ENCODE measurements around the gene ARSI. TPM values are rescaled to one million over a fixed set of nuclear protein-coding genes. Genes with fewer than 3 reads are reported as not detected.

Gene ARSI
- total RNA-seq, 2 experiments from 2014 or later: not detected

DNA sequence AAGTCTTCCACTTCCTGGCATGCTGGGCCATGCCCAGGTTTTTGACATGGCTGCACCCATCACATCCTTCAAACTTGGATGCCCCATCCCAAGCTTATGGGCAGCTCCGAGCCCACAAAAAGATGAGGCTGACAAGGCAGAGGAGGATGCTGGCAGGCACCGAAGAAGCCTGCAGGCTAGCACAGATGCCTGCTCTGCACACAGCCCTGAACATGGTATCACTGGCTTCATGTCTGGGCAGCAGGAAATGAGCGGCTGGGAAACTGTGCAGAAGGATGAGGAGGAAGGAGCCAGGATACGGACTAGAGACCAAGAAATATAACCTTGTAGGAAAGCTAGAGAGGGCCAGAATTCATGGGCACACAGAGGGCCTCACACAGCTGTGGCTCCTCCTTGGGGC lies 27.9 kb downstream of the ARSI start:
- H3K79me2 ChIP-seq (ENCODE audit: insufficient read depth, low read depth, low read length): no peaks in the 10 kb centered on the region
- CTCF ChIA-PET (ENCODE audit: unreplicated experiment): no interaction called here

GRCh38 chr5:150272531-150272930 lies 30.2 kb downstream of the ARSI start:
- Histone ChIP-seq H3K4me2 (ENCODE audit: low read length) (no peak overlapping the region), H3K27ac (ENCODE audit: low read depth, low read length, poor library complexity, severe bottlenecking) (no peak overlapping the region), H3K9me3 (ENCODE audit: low read length) (no peaks in the 10 kb centered on the region), H3K36me3 (ENCODE audit: insufficient read depth, low read length) (no peaks in the 10 kb centered on the region), H4K20me1 (ENCODE audit: insufficient read depth, low read length) (no peaks in the 10 kb centered on the region), H3K4me3 (ENCODE audit: low read depth, low read length, poor library complexity, severe bottlenecking) (no peak overlapping the region), H2AFZ (ENCODE audit: low read length) (no peak overlapping the region), H3K79me2 (ENCODE audit: insufficient read depth, low read depth, low read length) (no peaks in the 10 kb centered on the region), H3K9me2 (ENCODE audit: insufficient read depth, low read length) (no peaks in the 10 kb centered on the region), H3K4me1 (ENCODE audit: insufficient read depth, low read length, poor library complexity, severe bottlenecking) (no peaks in the 10 kb centered on the region)
- no TSS peak for BruUV-seq (replicated peaks)
- ChIA-PET POLR2A (no interaction called here), CTCF (ENCODE audit: unreplicated experiment) (no interaction called here)
- intact Hi-C loops (cut with micrococcal nuclease; ENCODE audit: unreplicated experiment): loop anchor here (2.0 kb wide), 2 partner anchors 78 to 164 kb away; no protein-coding TSS in a partner anchor
- TF ChIP-seq EZH2phosphoT487 (IDR thresholded peaks at IDR 0.05; ENCODE audit: borderline replicate concordance, low read depth, low read length): no peak
- TF ChIP-seq, protein P1, sequence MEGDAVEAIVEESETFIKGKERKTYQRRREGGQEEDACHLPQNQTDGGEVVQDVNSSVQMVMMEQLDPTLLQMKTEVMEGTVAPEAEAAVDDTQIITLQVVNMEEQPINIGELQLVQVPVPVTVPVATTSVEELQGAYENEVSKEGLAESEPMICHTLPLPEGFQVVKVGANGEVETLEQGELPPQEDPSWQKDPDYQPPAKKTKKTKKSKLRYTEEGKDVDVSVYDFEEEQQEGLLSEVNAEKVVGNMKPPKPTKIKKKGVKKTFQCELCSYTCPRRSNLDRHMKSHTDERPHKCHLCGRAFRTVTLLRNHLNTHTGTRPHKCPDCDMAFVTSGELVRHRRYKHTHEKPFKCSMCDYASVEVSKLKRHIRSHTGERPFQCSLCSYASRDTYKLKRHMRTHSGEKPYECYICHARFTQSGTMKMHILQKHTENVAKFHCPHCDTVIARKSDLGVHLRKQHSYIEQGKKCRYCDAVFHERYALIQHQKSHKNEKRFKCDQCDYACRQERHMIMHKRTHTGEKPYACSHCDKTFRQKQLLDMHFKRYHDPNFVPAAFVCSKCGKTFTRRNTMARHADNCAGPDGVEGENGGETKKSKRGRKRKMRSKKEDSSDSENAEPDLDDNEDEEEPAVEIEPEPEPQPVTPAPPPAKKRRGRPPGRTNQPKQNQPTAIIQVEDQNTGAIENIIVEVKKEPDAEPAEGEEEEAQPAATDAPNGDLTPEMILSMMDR (conservative IDR thresholded peaks at IDR 0.05; ENCODE audit: low read length): peak; percentile 56
- DNase-seq (ENCODE audit: low spot score): peak; percentile 49

More for the DNA sequence above, 27.9 kb downstream of the ARSI start:
- no peak overlapping the region for H3K4me2 ChIP-seq (ENCODE audit: low read length)
- POLR2A ChIA-PET: no interaction called here
- BruUV-seq (replicated peaks): no TSS peak
- intact Hi-C loops (cut with micrococcal nuclease; ENCODE audit: unreplicated experiment): no loop called here
- no peak overlapping the region for H3K4me3 ChIP-seq (ENCODE audit: low read depth, low read length, poor library complexity, severe bottlenecking)
- no peak overlapping the region for H3K27ac ChIP-seq (ENCODE audit: low read depth, low read length, poor library complexity, severe bottlenecking)
- no peak for TF ChIP-seq EZH2phosphoT487 (IDR thresholded peaks at IDR 0.05; ENCODE audit: borderline replicate concordance, low read depth, low read length)
- TF ChIP-seq, protein P1 (conservative IDR thresholded peaks at IDR 0.05; ENCODE audit: low read length): no peak
- no peaks in the 10 kb centered on the region for H3K4me1 ChIP-seq (ENCODE audit: insufficient read depth, low read length, poor library complexity, severe bottlenecking)
- H3K9me2 ChIP-seq (ENCODE audit: insufficient read depth, low read length): no peaks in the 10 kb centered on the region
- H3K9me3 ChIP-seq (ENCODE audit: low read length): no peaks in the 10 kb centered on the region
- DNase-seq (ENCODE audit: low spot score): no peak
- no peaks in the 10 kb centered on the region for H3K36me3 ChIP-seq (ENCODE audit: insufficient read depth, low read length)
- no peaks in the 10 kb centered on the region for H4K20me1 ChIP-seq (ENCODE audit: insufficient read depth, low read length)
- H2AFZ ChIP-seq (ENCODE audit: low read length): no peak overlapping the region

DNA sequence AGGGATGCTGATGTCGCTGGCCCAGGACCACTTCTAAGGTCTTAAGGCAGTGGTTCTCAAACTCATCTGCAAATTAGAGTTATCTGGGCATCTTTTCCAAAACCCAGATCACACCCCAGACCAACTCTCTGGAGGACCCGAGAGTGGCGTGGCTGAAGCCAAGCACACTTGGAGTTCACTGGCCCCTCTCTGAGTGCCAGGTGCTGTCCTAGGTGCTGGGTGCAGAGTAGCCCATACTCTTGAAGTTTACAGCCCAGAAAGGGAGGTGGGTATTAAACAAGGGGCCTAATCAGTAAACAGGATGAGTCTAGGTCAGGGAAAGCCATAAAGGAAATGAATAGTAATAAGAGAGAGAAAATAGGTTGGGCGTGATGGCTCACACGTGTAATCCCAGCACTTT lies 30.8 kb downstream of the ARSI start:
- Histone ChIP-seq H3K4me3 (ENCODE audit: low read depth, low read length, poor library complexity, severe bottlenecking) (no peak overlapping the region), H4K20me1 (ENCODE audit: insufficient read depth, low read length) (no peaks in the 10 kb centered on the region), H3K4me1 (ENCODE audit: insufficient read depth, low read length, poor library complexity, severe bottlenecking) (no peaks in the 10 kb centered on the region), H3K4me2 (ENCODE audit: low read length) (no peak overlapping the region), H3K27ac (ENCODE audit: low read depth, low read length, poor library complexity, severe bottlenecking) (no peak overlapping the region), H3K36me3 (ENCODE audit: insufficient read depth, low read length) (no peaks in the 10 kb centered on the region), H3K9me3 (ENCODE audit: low read length) (no peaks in the 10 kb centered on the region), H3K79me2 (ENCODE audit: insufficient read depth, low read depth, low read length) (no peaks in the 10 kb centered on the region), H3K9me2 (ENCODE audit: insufficient read depth, low read length) (no peaks in the 10 kb centered on the region), H2AFZ (ENCODE audit: low read length) (no peak overlapping the region)
- BruUV-seq (replicated peaks): no TSS peak
- CTCF ChIA-PET (ENCODE audit: unreplicated experiment): no interaction called here
- intact Hi-C loops (cut with micrococcal nuclease; ENCODE audit: unreplicated experiment): loop anchor here (2.0 kb wide), 2 partner anchors 79 to 165 kb away; no protein-coding TSS in a partner anchor
- no peak for DNase-seq (ENCODE audit: low spot score)
- TF ChIP-seq, protein P1 (conservative IDR thresholded peaks at IDR 0.05; ENCODE audit: low read length): no peak
- TF ChIP-seq EZH2phosphoT487 (IDR thresholded peaks at IDR 0.05; ENCODE audit: borderline replicate concordance, low read depth, low read length): no peak
- POLR2A ChIA-PET: interaction anchor here (0.6 kb wide), 1 partner anchor 11 kb away, joined by 3 read pairs; no protein-coding TSS in a partner anchor

Data from OCI-LY7 (cell line).